ENCODE data around the gene GPR152. TPM values are rescaled to one million over a fixed set of nuclear protein-coding genes. Genes with fewer than 3 reads are reported as not detected.

GPR152 gene, protein sequence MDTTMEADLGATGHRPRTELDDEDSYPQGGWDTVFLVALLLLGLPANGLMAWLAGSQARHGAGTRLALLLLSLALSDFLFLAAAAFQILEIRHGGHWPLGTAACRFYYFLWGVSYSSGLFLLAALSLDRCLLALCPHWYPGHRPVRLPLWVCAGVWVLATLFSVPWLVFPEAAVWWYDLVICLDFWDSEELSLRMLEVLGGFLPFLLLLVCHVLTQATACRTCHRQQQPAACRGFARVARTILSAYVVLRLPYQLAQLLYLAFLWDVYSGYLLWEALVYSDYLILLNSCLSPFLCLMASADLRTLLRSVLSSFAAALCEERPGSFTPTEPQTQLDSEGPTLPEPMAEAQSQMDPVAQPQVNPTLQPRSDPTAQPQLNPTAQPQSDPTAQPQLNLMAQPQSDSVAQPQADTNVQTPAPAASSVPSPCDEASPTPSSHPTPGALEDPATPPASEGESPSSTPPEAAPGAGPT
- total RNA-seq, result not detected
- long read RNA-seq, result 0 reads

DNA sequence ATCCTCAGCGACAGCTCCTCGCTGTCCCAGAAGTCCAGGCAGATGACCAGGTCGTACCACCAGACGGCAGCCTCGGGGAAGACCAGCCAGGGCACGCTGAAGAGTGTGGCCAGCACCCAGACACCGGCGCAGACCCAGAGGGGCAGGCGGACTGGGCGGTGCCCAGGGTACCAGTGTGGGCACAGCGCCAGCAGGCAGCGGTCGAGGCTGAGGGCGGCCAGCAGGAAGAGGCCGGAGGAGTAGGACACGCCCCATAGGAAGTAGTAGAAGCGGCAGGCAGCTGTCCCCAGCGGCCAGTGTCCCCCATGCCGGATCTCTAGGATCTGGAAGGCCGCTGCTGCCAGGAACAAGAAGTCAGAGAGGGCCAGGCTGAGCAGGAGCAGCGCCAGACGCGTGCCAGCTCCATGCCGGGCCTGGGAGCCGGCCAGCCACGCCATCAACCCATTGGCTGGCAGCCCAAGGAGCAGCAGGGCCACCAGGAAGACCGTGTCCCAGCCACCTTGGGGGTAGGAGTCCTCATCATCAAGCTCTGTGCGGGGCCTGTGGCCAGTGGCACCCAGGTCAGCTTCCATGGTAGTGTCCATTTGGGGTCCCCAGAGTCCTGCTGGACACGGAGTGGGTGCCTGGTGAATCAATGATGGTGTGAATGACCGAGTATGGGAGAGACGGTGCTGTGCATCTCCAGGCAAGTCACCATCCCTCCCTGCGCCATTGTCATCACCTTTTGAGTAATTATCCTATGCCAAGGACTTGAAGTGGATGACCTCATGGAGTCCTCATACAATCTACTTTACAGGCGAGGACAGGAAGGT is at the start of gene GPR152:
TSS of gene GPR152 (minus strand) at position 589 of the 812 bp plus-strand sequence. CDS start at position 584, 5 bp downstream.
- ATAC-seq (peak in 1 of 2 donors; percentile 37), DNase-seq (peak; percentile 60)
- intact Hi-C loops (cut with DNase I), result no loop called here

DNA sequence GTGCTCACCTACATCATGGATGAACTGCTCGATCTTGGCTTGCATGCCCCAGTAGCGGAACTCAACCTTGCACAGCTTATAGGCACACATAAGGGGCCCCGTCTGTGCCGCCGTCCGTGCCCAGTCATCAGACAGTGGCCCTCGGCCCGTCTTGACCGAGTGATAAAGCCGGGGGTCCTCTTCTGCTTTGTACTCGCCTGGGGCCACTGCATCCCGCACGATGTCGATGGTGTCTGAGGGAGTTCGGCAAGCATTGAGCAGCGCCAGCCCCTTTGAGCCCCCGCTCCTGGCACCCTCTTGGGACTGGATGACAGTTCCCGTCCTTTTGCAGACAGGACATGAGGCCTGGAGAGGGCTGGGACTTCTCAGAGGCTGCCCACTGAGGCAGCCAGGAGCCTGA is 49.3 kb upstream of the GPR152 start:
- intact Hi-C loops (cut with DNase I), result loop anchor here in 1 of 2 donors (10.0 kb wide), 1 partner anchor 107 kb away; the partner anchor contains the start of gene RAD9A
- ATAC-seq (no peak), DNase-seq (no peak)

DNA sequence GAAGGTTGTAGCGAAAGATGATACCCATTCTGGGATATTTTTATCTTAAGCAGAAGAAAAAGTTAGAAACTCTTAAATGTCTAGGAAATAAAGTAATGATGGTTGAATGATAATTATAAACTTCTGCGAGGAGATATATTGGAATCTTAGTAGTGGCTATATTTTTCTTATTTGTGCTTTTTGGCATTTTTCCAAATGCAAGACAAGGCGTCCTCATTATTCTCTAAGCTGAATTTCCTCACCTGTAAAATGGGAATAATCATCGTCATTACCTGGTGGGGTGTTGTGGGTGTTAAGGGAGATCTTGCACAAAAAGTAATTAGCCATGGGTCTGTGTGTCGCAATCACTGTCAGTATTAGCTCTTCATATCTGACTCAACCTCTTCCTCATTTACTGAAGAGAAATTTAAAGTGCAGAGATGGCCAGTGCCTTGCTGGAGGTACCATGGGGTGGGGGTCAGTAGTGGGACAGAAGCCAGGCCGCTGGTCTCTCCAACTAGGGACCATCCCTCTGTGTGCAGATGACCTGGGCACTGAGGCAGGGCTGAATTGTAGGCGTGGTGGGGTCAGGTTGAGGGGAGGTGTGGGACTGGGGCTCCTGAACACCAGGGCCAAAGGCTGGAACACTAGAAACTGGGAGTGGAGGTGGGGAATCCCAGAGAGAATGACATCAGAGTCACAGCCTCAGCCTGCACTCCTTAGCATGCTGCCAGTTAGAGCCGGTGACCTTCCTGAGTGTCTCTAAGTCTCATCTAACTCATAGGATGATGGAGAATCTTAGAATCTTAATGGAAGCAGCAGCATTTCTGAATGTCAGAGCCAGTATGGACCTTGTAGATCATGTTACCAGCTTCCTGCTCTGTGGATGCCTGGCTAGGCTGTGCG is 48.5 kb upstream of the GPR152 start:
- DNase-seq (no peak), ATAC-seq (no peak)
- intact Hi-C loops (cut with DNase I), result loop anchor here in 1 of 2 donors (10.0 kb wide), 1 partner anchor 106 kb away; the partner anchor contains the start of gene RAD9A

DNA sequence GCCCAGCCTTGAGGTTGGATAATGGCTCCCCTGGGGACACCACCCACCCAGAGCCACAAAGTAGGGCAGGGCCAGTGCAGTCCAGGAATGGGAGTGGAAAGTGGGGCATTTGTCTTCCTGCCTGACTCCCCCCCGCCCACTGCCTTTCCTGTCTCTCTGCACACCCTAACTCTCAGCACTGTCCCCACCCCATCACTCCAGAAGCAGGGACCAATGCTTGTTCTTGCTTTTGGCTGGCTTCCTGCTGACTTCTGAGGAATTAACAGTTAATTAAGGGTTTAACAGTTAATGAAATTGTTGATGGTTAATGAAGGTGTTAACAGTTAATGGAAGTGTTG is 47.9 kb upstream of the GPR152 start:
- no peak for ATAC-seq
- intact Hi-C loops (cut with DNase I), result loop anchor here in 1 of 2 donors (10.0 kb wide), 1 partner anchor 106 kb away; the partner anchor contains the start of gene RAD9A
- DNase-seq, result no peak

DNA sequence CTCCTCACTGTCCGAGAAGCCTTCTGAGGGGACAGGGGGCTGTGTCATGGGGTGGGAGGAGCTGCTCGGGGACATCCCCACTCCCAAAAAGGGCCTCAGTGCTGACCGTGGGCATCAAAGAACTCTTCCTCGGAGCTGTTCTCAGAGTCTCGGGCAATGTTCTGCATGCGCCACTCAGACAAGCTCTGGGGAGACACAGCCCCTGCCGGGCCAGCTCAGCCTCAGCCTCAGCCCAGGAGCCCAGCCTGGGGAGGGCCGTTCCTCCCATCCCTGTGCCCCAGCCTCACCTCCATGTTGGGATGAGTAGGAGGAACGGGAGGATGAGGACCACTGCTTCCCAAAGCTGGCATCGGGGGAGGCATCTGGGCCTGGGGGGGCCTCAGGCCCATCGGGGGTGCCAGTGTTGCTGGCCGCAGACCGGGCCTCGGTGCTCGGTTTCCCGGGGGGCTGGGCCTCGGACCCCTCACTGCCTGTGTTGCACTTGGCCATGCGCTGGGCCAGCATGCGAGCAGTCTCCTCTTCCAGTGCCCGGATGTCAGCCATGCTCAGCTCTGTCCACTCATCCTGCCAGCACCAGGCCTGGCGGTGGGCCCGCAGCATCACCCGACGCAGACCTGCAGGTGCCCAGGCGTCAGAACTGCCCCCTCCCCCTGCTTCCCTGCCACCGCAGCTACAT is 47.4 kb upstream of the GPR152 start:
- DNase-seq (no peak), ATAC-seq (no peak)
- intact Hi-C loops (cut with DNase I), result loop anchor here in 1 of 2 donors (10.0 kb wide), 1 partner anchor 105 kb away; the partner anchor contains the start of gene RAD9A

DNA sequence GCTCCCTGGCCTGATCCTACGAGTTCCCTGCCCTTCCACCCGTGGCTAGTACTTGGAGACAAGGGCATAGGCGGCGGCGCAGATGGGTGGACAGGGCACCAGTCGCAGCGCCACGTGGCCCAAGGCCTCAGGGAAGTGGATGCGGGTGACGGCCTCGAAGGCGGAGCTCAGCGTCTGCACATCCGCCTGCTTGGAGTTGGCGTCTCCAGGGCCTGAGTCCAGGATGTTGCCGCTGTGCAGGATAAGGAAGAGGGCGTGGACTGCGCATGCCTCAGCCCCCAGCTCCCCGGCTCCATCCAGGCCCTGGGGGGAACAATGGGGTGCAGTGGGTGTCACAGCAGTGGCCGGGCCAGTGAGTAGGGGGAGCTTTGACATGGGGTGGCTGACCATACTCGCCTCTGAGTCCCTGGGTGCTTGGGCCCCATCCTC is 46.0 kb upstream of the GPR152 start:
- no peak for DNase-seq
- ATAC-seq, result peak in 1 of 2 donors; percentile 42
- intact Hi-C loops (cut with DNase I), result no loop called here

DNA sequence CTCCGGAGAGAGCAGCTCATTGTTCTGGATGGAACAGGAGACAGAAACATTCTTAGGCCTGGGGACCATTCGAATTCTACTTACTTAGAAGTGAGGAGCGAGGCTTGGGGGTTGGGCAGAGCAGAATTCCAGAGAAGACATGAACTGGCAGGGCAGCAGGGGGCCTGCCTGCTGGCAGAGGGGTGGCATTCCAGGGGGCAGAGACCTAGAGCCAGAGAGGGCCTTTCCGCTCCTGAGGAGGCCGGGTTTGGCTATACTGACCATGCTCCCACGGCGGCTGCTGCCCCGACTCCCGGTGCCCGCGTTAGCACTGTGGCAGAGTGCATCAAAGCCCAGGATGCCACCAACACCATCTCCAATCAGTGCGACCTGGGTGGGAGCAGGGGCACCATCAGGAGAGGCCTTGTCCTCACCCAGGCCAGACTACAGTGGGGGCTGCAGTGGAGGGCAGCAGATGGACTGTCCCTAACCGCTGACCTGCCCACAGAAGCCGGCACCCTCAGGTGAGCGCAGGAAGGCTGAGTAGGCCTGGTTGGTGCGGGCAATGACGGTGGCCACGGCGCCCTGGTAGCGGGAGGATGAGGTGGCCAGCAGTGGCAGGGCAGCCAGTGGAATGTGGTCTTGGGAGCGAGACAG is 45.2 kb upstream of the GPR152 start:
- DNase-seq, result no peak

DNA sequence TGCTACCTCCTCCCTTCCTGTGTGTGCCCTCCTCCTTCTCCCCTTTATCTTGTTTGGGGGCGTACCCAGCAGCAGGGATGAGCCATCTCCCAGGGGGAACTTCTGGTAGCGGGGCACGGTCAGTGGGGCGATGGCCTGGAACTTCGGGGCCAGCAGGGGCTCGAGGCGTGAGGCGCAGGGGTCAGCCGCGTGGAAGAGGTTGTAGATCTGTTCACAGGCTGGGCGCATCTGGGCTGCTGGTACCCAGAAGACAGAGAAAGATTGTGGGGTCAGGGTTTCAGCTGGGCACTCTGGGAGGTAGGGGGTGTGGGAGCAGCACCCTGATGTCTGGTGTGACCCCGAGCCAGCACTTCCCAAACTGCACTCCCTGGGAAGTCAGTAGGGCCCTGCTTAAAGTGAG is 43.6 kb upstream of the GPR152 start:
- intact Hi-C loops (cut with DNase I), result no loop called here
- DNase-seq (no peak), ATAC-seq (no peak)

More for the DNA sequence above, 45.2 kb upstream of the GPR152 start:
- no peak for ATAC-seq
- intact Hi-C loops (cut with DNase I), result no loop called here

DNA sequence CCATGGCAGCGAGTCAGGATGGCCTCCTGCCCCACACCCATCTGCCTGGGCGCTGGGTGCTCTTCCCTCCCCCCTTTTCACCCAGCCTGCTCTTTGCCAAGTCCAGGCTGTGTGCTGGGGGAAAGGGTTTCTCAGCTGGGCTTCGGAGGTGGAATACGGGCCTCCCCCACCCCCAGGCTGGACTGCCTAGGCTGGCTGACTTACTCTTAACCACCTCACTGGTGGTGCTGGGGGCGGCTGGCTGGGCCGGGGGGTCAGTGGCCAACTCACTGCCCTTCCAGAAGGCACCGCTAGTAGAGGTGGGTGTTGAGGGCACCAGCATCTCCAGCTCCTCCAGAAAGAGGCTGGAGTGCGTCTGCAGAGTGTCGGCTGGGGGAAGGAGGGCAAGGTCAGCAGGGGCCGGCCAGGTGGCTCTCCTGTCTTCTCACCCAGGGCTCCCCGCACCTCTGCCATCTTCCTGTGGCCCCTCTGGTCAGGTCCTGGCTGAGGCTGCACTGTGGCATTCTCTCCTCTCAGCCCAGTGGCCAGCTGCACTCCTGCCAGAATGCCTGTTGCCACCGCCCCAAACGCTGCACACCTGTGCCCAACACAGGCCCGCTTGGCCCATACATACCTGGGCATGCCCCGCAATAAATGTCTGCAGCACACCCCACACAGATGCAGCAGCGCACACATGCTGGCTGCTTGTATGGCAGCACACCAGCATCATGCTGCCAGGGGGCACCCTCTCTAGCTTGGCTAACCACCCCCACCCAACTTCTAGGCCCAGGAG is 42.9 kb upstream of the GPR152 start:
- intact Hi-C loops (cut with DNase I), result no loop called here
- no peak for ATAC-seq
- DNase-seq, result no peak

DNA sequence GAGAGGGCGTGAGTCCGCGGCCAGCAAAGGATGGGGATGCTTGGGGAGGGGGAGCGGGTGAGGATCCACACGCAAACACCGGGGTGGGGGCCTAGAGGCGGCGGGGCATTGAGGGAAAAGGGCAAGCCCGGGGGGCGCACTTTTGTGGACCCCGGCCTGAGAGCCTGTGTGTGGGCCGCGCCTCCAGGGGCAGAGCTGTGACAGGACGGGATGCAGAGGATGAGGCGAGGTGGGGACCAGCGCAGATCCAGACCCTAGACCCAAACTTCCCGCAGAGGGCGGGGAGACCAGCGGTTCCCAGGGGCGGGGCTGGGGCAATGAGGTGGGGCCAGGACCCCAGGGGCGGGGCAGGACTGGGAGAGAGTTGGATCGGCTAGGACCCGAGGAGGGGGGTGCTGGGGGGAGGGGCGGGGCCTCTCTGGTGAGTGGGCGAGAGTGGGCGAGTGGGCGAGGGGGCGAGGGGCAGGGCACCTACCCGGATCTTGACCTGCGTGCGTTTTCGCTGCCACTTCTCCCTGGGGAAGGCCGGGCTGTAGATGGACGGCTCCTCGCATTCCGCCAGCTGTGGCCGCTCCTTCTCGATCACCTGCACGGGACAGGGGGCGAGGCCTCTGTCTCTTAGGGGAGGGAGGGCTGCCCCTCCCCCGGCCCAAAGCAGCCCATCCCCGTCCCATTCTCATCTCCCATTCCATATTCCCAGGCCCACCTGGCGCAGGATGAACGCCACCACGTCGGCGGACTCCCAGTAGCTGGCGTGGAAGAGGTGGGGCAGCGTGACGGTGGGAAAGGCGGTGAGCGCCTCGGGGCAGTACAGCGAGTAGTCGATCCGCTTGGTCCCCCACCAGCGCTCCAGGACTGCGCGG is 42.1 kb upstream of the GPR152 start:
- ATAC-seq (no peak), DNase-seq (no peak)
- intact Hi-C loops (cut with DNase I), result no loop called here

DNA sequence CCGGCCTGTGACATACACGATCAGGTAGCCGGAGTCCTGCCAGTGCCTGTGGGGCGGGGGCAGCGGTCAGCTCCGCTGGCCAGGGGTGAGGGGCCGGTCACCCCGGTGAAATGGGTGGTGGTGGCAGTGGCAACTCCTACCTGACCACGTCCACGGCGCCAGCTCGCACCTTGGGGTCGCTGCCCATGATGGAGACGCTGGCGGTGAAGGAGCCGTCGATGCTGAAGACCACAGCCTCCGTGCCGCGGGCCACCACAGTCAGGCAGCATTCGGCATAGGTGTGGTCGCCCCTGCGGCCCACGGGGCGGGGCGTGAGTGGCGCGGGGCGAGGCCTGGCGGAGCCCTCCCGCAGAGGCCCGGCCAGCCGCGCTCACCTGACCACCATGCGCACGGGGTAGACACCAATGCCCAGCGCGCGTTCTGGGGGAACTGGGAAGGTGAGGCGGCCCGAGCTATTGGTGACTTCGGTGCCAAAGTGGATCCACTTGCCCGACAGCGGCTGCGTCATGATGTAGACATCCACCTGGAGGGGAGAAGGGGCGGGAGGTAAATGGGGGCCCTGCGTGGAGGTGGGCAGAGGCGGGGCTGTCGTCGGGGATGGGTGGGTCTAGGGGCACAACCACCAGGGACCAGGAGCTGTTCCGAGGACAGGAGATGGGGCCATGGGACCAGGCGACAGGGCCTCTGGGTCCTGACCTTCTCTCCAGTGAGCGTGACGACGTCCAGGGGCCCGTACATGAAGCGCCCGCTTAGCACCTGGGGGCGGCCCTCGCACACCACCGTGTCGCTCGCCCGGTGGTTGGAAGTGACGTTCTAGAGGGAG is 41.2 kb upstream of the GPR152 start:
- ATAC-seq, result no peak
- intact Hi-C loops (cut with DNase I), result no loop called here
- no peak for DNase-seq

DNA sequence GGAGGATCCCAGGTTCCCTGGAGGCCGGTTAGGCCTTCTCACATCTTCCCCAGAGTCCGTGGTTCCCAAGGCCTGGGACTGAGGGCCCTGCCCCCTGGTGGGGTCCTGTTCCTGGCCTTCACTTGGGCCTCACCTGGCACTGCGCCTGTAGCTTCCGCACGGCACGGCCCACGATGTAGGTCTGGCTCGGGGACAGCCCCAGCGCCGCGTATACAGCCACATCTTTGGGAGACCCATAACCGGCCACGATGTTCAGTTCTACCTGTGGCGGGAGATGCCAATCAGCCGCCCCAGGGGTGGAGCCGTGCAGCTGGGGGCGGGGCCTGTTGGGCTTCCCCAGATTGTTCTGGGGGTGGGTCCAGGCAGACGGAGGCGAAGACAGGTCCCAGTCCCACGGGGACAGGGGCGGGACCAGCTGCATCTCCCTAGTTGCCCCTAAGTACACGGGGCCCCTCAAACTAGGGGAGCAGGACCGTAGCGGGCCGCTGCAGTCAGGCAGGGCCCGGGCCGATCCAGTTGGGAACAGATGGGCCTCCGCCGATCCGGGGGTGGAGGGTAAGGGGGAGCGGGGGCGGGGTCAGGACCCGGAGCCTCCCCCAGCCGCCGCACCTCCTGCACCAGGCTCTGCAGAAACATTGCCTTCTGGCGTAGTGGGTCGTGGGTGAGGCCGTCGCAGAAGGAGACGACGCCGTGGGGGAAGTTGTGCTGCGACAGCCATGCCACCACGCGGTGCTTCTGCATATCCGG is 40.4 kb upstream of the GPR152 start:
- ATAC-seq (no peak), DNase-seq (peak; percentile 23)
- intact Hi-C loops (cut with DNase I), result no loop called here

DNA sequence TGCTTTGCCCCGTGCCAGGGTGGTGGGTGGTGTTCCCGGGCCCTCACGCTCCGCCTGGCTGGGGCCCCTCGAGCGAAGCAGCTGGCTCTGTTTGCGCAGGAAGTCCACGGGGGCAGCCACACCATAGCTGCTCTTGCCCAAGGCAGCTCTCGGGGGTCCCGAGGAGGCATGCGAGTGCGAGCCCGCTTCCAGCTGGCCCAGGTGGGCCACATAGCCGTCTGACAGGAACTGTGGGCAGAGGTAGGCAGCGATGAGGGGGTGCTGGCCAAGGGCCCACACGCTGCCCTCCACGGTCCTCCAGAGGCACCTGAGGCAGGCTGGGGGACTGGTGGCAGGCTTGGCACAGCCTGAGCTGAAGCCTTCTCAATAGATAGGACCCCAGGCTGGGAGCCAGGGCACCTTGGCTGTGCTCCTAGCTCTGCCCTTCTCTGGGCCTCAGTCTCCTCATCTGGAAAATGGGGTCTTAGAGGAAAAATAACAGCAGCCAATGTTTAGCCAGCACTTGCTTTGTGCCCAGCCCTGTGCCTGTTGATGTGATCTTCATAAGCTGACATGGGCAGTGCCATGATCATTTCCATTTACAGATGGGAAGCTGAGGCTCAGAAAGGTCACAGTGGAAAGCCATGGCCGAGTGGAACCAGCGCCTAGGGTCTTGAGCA is 39.7 kb upstream of the GPR152 start:
- no peak for ATAC-seq
- DNase-seq, result no peak
- intact Hi-C loops (cut with DNase I), result no loop called here

Measured in left cardiac atrium (tissue), 4 donors.